Measurements from ENCODE around the gene CROCC2. TPM values are rescaled to one million over a fixed set of nuclear protein-coding genes. Genes with fewer than 3 reads are reported as not detected.

The CROCC2 gene
- polyA plus RNA-seq, 1 of the 3 experiments (the other 2 are of a cell fraction): not detected

- Histone ChIP-seq H3F3A (replicated peaks; ENCODE audit: insufficient read depth) (no peaks in the 10 kb centered on the region), H3K4me2 (no peak overlapping the region), H2AFZ (ENCODE audit: low read depth) (no peak overlapping the region), H3K4me1 (ENCODE audit: control insufficient read depth in 1 of 2, insufficient read depth in 2 of 2, low read depth in 1 of 2, low read length in 1 of 2) (no peaks in the 10 kb centered on the region), H3K9ac (no peak overlapping the region), H3K79me2 (ENCODE audit: insufficient read depth) (no peaks in the 10 kb centered on the region), H3K9me3 (no peaks in the 10 kb centered on the region), H3K27me3 (ENCODE audit: insufficient read depth) (no peaks in the 10 kb centered on the region), H3K4me3 (ENCODE audit: low read depth in 2 of 2, low read length in 1 of 2) (no peak overlapping the region), H3K27ac (ENCODE audit: low read depth in 2 of 2, low read length in 1 of 2) (no peak overlapping the region), H3K36me3 (replicated peaks in 1 of 2; ENCODE audit: control insufficient read depth in 1 of 2, insufficient read depth in 2 of 2, low read length in 1 of 2) (no peaks in the 10 kb centered on the region), H3K9me2 (no peaks in the 10 kb centered on the region), H4K20me1 (ENCODE audit: insufficient read depth) (no peaks in the 10 kb centered on the region)
- CTCF ChIA-PET: interaction anchor here (0.7 kb wide), 1 partner anchor 169 kb away, joined by 4 read pairs; no protein-coding TSS in a partner anchor
- POLR2A ChIA-PET: no interaction called here
- WGBS (ENCODE audit: low lambda C conversion rate): 81% methylated on average over 14 of the region's 20 CpGs
- DNase-seq: no peak
- TF ChIP-seq NRF1 (IDR thresholded peaks at IDR 0.05; ENCODE audit: low read depth, low read length): no peak
- no peak for TF ChIP-seq TAF1 (IDR thresholded peaks at IDR 0.05; ENCODE audit: borderline replicate concordance, low read depth, low read length)
- no peak for TF ChIP-seq FOXJ3 (CRISPR knock-in tag; IDR thresholded peaks at IDR 0.05)
- no peak for TF ChIP-seq TCF12 (IDR thresholded peaks at IDR 0.05)
- TF ChIP-seq SIN3A (IDR thresholded peaks at IDR 0.05; ENCODE audit: borderline replicate concordance, low read depth, low read length): no peak
- TF ChIP-seq FOXM1 (IDR thresholded peaks at IDR 0.05; ENCODE audit: low read depth): no peak
- no peak for TF ChIP-seq RAD21 (IDR thresholded peaks at IDR 0.05; ENCODE audit: low read length)
- no peak for TF ChIP-seq GATA2 (CRISPR knock-in tag; IDR thresholded peaks at IDR 0.05)
- no peak for TF ChIP-seq MEF2A (IDR thresholded peaks at IDR 0.05; ENCODE audit: borderline replicate concordance, low read depth)
- TF ChIP-seq CHD2 (IDR thresholded peaks at IDR 0.05; ENCODE audit: low read length, partially characterized antibody): no peak
Measured at GRCh38 chr2:241019441-241020139, 113.5 kb downstream of the CROCC2 start.

- Histone ChIP-seq H3K36me3 (replicated peaks in 1 of 2; ENCODE audit: control insufficient read depth in 1 of 2, insufficient read depth in 2 of 2, low read length in 1 of 2) (no peaks in the 10 kb centered on the region), H3K4me1 (ENCODE audit: control insufficient read depth in 1 of 2, insufficient read depth in 2 of 2, low read depth in 1 of 2, low read length in 1 of 2) (no peaks in the 10 kb centered on the region), H3K27ac (ENCODE audit: low read depth in 2 of 2, low read length in 1 of 2) (no peak overlapping the region), H3K9me2 (no peaks in the 10 kb centered on the region), H3F3A (replicated peaks; ENCODE audit: insufficient read depth) (no peaks in the 10 kb centered on the region), H3K79me2 (ENCODE audit: insufficient read depth) (no peaks in the 10 kb centered on the region), H3K4me2 (no peak overlapping the region), H3K4me3 (ENCODE audit: low read depth in 2 of 2, low read length in 1 of 2) (no peak overlapping the region), H3K9me3 (no peaks in the 10 kb centered on the region), H2AFZ (ENCODE audit: low read depth) (no peak overlapping the region), H4K20me1 (ENCODE audit: insufficient read depth) (no peaks in the 10 kb centered on the region), H3K27me3 (ENCODE audit: insufficient read depth) (no peaks in the 10 kb centered on the region), H3K9ac (no peak overlapping the region)
- CTCF ChIA-PET: no interaction called here
- WGBS (ENCODE audit: low lambda C conversion rate): 46% methylated on average over 6 of the region's 10 CpGs
- no peak for DNase-seq
- POLR2A ChIA-PET: no interaction called here
- no peak for TF ChIP-seq TEAD4 (IDR thresholded peaks at IDR 0.05; ENCODE audit: borderline replicate concordance, insufficient read depth)
- TF ChIP-seq FOXM1 (IDR thresholded peaks at IDR 0.05; ENCODE audit: low read depth): no peak
- TF ChIP-seq SMC3 (IDR thresholded peaks at IDR 0.05; ENCODE audit: low read depth, low read length): no peak
- no peak for TF ChIP-seq RCOR1 (IDR thresholded peaks at IDR 0.05; ENCODE audit: low read length)
- TF ChIP-seq EZH2phosphoT487 (IDR thresholded peaks at IDR 0.05; ENCODE audit: borderline replicate concordance, low read depth): no peak
- TF ChIP-seq EP300 (IDR thresholded peaks at IDR 0.05; ENCODE audit: borderline replicate concordance in 1 of 2, low read depth in 1 of 2, low read length in 1 of 2): no peak
- TF ChIP-seq NRF1 (IDR thresholded peaks at IDR 0.05; ENCODE audit: low read depth, low read length): no peak
- TF ChIP-seq RAD21 (IDR thresholded peaks at IDR 0.05; ENCODE audit: low read length): no peak
- no peak for TF ChIP-seq TCF12 (IDR thresholded peaks at IDR 0.05)
- no peak for TF ChIP-seq JUND (IDR thresholded peaks at IDR 0.05)
- TF ChIP-seq CHD2 (IDR thresholded peaks at IDR 0.05; ENCODE audit: low read length, partially characterized antibody): no peak
- TF ChIP-seq GATA2 (CRISPR knock-in tag; IDR thresholded peaks at IDR 0.05): no peak
- TF ChIP-seq YY1 (IDR thresholded peaks at IDR 0.05; ENCODE audit: low read depth): no peak
- no peak for TF ChIP-seq FOSL2 (IDR thresholded peaks at IDR 0.05; ENCODE audit: borderline replicate concordance, low read depth)
- TF ChIP-seq RXRA (IDR thresholded peaks at IDR 0.05; ENCODE audit: borderline replicate concordance, low read depth): no peak
- no peak for TF ChIP-seq REST (IDR thresholded peaks at IDR 0.05; ENCODE audit: low read depth, low read length)
- no peak for TF ChIP-seq MXI1 (IDR thresholded peaks at IDR 0.05; ENCODE audit: low read depth, low read length)
- no peak for TF ChIP-seq MAX (IDR thresholded peaks at IDR 0.05; ENCODE audit: low read depth)
- no peak for TF ChIP-seq PBX3 (IDR thresholded peaks at IDR 0.05)
Measured at GRCh38 chr2:241020201-241020600, 114.1 kb downstream of the CROCC2 start.
